Adrenal gland (tissue), 12 donors: ENCODE data around the gene PERCC1. TPM values are rescaled to one million over a fixed set of nuclear protein-coding genes. Genes with fewer than 3 reads are reported as not detected.

Experiments used
- DNase-seq, 7 donors: peaks; one replicate each; pipeline ENCODE4 v3.0.0-alpha.2; 2019 to 2020
- H3K27ac ChIP-seq, 5 donors: fragments of 200-600 bp; sonication (generic) in 4 of 5; 1 replicate in 3 of 5; 2 replicates in 2 of 5; pipeline versions ENCODE4 v1.5.1 to v1.8.0; 2016 to 2020; ENCODE audit warnings: mild to moderate bottlenecking in 1 of 5
- H3K27me3 ChIP-seq: fragments of 200-600 bp; 2 replicates; pipeline ENCODE4 v1.8.0; 2021
- H3K36me3 ChIP-seq, 2 donors: fragments of 200-600 bp; replicated peaks in 1 of 2; 1 replicate in 1 of 2; 2 replicates in 1 of 2; pipeline versions ENCODE4 v1.5.1 to v1.8.0; 2018 to 2022
- H3K4me1 ChIP-seq, 2 donors: fragments of 200-600 bp; replicated peaks in 1 of 2; 1 replicate in 1 of 2; 2 replicates in 1 of 2; pipeline versions ENCODE4 v1.5.1 to v1.8.0; 2018 to 2021
- H3K4me3 ChIP-seq, 4 donors: fragments of 200-600 bp; sonication (generic) in 3 of 4; one replicate each; pipeline ENCODE4 v1.5.1; 2016 to 2018
- H3K9me3 ChIP-seq, 3 donors: fragments of 200-600 bp; sonication (generic) in 1 of 3; replicated peaks in 1 of 3; 1 replicate in 2 of 3; 2 replicates in 1 of 3; pipeline versions ENCODE4 v1.5.1 to v1.8.0; 2016 to 2021
- CTCF ChIP-seq, 6 experiments: fragments of 450-650 bp in 4 of 6; fragments of 200-600 bp in 2 of 6; sonication (generic) in 1 of 6; IDR thresholded peaks; 1 replicate in 5 of 6; 2 replicates in 1 of 6; pipeline versions ENCODE4 v1.5.1 to v1.8.0; 2016 to 2021; ENCODE audit warnings: antibody characterized with exemption in 6 of 6, mild to moderate bottlenecking in 2 of 6, moderate library complexity in 1 of 6
- POLR2A ChIP-seq, 2 donors: fragments of 450-650 bp; IDR thresholded peaks; one replicate each; pipeline ENCODE4 v1.6.1; 2017; ENCODE audit warnings: antibody characterized with exemption in 2 of 2, mild to moderate bottlenecking in 2 of 2, moderate library complexity in 1 of 2
- WGBS, 4 donors: extraction: QIAGEN DNeasy Blood & Tissue Kit in 2 of 4; methylation state at CpG; one replicate each; pipeline versions ENCODE4 v1.1.5 to v1.1.7; 2013 to 2017; 5-methylcytosine and 5-hydroxymethylcytosine counted together
- intact Hi-C, 2 donors: fragments of 100-400 bp; cut with DNase I; formaldehyde crosslinking; loops; one replicate each; pipeline versions ENCODE4 v1.14.1 to v1.15.0; 2022 to 2023
- polyA plus RNA-seq, 3 donors: library from polyadenylated mRNA; stranded (reverse); fragments of 200-250 nt in 2 of 3; fragments of 350-450 nt in 1 of 3; fragmentation: Illumina TruSeq in 1 of 3; extraction: RNeasy Lipid Tissue Mini Kit (QIAGEN cat#74804) in 1 of 3; gene quantifications; one replicate each; pipeline ENCODE4 v1.2.3, GENCODE V29; 2013 to 2014
- total RNA-seq, 9 donors: library from RNA; depleted of rRNA in 4 of 9; stranded (reverse); fragments of >200 nt in 4 of 9; fragments of 120-200 nt in 1 of 9; fragmentation: NEBNext Ultra II Directional in 1 of 9; extraction: Animal tissue kit (Norgen Biotek cat#: 25700) in 1 of 9; gene quantifications; one replicate each; pipeline versions ENCODE4 v1.1.0 to v1.2.4, GENCODE V29; 2013 to 2023
- donor health status: healthy with polysubstance abuse.
- donor health status: Bipolar disorder and iron deficiency.
- donor health status: DM: yes; HTN: yes; CAD: no.
- donor health status: DM: no; HTN: no; CAD: no.
- donor health status: DM: no; HTN: no; CAD: no.
- donor health status: DM: yes; HTN: yes; CAD: no.

PERCC1 gene
- total and polyA plus RNA-seq, 12 donors, result 0.69 TPM; not detected in 11

- Histone ChIP-seq H3K4me1 (no peaks in the 10 kb centered on the region), H3K27ac (no peak overlapping the region), H3K4me3 (no peak overlapping the region), H3K9me3 (no peaks in the 10 kb centered on the region), H3K36me3 (peaks cover 0 to 64% of the 10 kb centered on the region in 2 donors), H3K27me3 (no peaks in the 10 kb centered on the region)
- no peak for DNase-seq
- TF ChIP-seq CTCF (IDR thresholded peaks at IDR 0.05) (no peak), POLR2A (IDR thresholded peaks at IDR 0.05) (no peak)
- 90 to 96% (median 93%) methylated on average over 9 of the region's 9 CpGs for WGBS, 4 donors
- intact Hi-C loops, result no loop called here
Measured at GRCh38 chr16:1398351-1398750, 32.5 kb upstream of the PERCC1 start.

- 92 to 96% (median 93%) methylated on average over 10 to 38 of the region's 38 CpGs for WGBS, 4 donors
- Histone ChIP-seq H3K27ac (no peak overlapping the region), H3K4me3 (no peak overlapping the region), H3K36me3 (peaks cover 0 to 60% of the 10 kb centered on the region in 2 donors), H3K27me3 (no peaks in the 10 kb centered on the region), H3K4me1 (no peaks in the 10 kb centered on the region), H3K9me3 (no peaks in the 10 kb centered on the region)
- no peak for TF ChIP-seq CTCF (IDR thresholded peaks at IDR 0.05)
- intact Hi-C loops, result no loop called here
- DNase-seq, result no peak
Measured at GRCh38 chr16:1398826-1399581, 31.9 kb upstream of the PERCC1 start.

GRCh38 chr16:1401061-1401757 is 29.7 kb upstream of the PERCC1 start:
- no peaks in the 10 kb centered on the region for H3K4me1 ChIP-seq
- peaks cover 0 to 53% of the 10 kb centered on the region in 2 donors for H3K36me3 ChIP-seq
- H3K27me3 ChIP-seq, result no peaks in the 10 kb centered on the region
- TF ChIP-seq POLR2A (IDR thresholded peaks at IDR 0.05) (no peak), CTCF (IDR thresholded peaks at IDR 0.05) (no peak)
- H3K9me3 ChIP-seq, result no peaks in the 10 kb centered on the region
- no peak overlapping the region for H3K27ac ChIP-seq
- no peak for DNase-seq
- intact Hi-C loops, result loop anchor here in 1 of 2 donors (10.0 kb wide), 1 partner anchor 86 kb away; no protein-coding TSS in a partner anchor
- WGBS, 4 donors, result 76 to 92% (median 90%) methylated on average over 2 to 29 of the region's 29 CpGs
- no peak overlapping the region for H3K4me3 ChIP-seq

- no peaks in the 10 kb centered on the region for H3K4me1 ChIP-seq
- no peak overlapping the region for H3K4me3 ChIP-seq
- intact Hi-C loops, result loop anchor here in 1 of 2 donors (10.0 kb wide), 1 partner anchor 87 kb away; no protein-coding TSS in a partner anchor
- TF ChIP-seq CTCF (IDR thresholded peaks at IDR 0.05) (no peak), POLR2A (IDR thresholded peaks at IDR 0.05) (no peak)
- DNase-seq, result no peak
- H3K9me3 ChIP-seq, result no peaks in the 10 kb centered on the region
- WGBS, 4 donors, result 92 to 96% (median 94%) methylated on average over 7 to 13 of the region's 13 CpGs
- H3K27me3 ChIP-seq, result no peaks in the 10 kb centered on the region
- H3K36me3 ChIP-seq, result peaks cover 0 to 53% of the 10 kb centered on the region in 2 donors
- no peak overlapping the region for H3K27ac ChIP-seq
Measured at GRCh38 chr16:1401758-1402154, 29.1 kb upstream of the PERCC1 start.
